SIG-M5 treated with dmso at 0.1 percent for 504 hours (cell line): ENCODE data around the gene ARHGAP21.

Experiments
- DNase-seq: peaks from one replicate; lab custom pipeline; 2025; ENCODE audit not compliant: unreplicated experiment; lab: John Stamatoyannopoulos, UW

The ARHGAP21 gene

DNA sequence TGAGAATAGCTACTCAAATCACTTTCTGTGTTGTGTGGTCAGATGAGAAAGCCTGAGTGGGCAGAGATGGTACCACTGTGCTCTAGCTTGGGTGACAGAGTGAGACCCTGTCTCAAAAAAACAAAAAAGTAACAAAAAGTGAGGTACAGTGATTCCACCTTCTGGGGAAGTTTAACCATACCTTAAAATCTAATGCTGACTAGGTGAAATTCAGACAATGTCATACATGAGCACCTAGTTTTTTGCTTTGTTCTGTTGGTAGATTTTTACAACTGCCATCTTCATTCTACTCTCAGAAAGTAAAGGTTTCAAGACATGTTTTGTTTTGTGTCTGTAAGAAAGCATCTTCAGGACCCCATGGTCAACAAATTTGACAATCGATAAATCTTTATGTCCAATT, 144.2 kb downstream of the ARHGAP21 start:
- DNase-seq, result no peak

DNA sequence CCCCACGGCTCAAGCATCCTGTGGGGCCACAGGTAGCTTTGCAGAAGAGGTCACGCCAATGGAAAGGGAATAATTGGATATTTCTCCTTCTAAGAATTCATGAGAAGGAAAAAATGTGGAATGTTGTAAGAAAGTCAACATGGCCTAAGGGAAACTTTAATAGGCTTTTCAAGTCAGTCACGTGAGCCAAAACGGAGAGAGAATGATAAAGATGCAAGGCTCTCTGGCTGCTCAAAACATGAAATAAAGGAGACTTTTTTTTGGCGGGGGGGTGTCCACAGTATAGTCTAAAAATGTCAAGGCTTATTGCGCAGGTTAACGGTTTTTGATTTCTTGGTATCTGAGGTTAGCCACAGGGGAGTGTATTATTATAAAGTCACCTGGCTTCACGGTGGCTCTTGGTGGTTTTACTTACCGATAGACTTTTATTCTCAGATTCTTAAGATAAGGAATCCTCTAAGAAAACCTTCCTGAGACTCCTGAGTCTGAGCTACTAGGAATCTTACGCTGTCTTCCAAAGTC, 148.1 kb downstream of the ARHGAP21 start:
- no peak for DNase-seq

DNA sequence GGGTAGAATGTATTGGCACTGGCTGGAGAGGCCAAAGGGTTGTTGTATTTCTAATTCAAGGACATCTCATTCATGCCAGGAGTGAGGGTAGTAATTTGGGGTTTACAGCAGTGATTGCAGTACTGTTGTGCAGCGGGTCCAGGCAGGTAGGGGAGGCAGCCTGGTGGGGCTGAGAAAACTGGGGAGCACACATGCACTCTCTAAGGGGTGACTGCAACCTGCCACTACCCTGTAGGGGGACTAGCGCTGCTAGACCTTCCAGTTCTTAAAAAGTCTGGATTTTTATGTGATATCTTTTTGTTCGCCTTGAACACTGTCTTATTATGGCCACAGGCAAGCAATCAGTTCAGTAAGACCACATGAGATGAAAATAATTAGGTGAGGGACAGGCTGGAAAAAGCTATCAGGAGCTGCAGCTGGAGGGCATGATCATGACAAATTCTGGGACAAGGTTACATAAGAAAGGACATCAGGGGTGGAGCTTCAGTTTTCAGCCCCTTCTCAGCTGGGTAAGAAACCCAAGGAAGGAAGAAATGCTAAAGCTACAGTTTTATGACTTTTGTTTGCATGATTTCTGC, 149.0 kb downstream of the ARHGAP21 start:
- DNase-seq, result no peak

DNA sequence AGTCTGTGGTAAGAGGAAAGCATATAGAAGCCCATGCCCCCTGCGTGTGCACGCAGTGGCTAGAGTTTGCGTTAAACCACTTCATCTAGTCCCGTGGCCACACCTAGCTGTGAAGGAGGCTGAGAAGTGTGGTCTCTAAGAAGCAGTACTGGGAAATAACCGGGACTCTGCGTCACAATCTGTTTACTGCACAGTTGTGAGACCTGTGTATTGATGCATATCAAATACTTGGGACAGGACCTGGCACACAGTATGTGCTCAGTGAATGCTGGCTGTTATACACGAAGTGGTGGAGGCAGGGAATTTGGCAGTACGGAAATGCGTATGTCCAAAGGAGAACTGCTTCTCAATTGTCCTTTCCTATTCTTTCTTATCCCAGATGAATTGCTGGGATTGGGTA, 149.5 kb downstream of the ARHGAP21 start:
- DNase-seq, result no peak

DNA sequence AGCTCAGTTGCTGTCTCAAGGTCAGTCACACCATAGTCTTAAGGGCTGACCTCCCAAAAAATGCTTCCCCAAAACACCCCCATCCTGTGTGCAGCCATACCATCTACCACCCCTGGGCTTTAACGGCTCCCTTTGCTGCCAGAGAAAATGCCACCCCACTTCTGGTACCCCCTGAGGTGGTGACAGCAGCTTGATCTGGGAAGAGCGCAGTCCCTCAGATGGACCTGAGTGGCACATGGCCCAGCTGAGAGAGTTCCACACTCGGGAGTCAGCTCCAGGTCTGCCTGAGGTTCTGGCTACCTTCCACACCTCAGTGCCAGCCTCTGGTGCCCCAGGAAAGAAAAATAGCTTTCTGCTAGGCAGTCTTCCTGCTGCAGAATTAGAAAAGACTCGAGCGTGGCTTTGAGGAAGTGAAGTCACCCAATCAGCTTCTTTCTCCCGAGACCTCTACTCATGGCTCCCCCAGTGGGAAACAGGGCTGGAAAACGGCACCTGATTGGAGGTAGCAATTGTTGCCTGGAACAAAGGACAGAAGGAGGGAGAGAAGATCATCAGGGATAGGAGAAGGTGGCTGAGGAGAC, 151.7 kb downstream of the ARHGAP21 start:
- DNase-seq, result no peak

DNA sequence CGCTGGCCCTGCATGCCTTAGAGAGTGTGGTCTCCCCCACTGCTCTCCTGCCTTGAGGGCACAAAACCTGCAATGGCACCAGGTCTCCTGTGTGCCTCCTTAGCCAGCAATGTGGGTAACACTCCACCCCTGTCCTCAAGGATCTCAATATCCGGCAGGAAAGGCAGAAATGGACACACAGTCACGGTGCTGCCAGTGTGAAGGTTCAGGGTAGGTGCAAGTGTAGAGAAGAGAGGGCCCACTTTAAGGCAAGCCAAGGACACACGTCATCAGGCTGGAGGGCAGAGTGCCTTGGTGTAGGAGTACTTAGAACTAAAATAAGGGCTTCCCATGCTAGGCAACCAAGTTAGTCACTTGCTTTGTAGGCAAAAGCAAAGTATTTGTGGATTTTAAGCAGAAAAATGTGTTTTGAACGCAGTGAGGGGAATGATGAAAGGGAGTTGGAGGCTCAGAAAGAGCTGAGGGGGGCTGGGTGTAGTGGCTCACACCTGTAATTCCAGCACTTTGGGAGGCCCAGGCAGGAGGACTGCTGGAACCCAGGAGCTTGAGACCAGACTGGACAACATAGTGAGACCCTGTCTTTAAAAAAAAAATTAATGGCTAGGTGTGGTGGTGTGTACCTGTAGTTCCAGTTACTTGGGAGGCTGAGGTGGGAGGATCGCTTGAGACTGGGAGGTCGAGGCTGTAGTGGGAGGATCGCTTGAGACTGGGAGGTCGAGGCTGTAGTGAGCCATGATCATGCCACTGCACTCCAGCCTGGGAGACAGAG, 152.8 kb downstream of the ARHGAP21 start:
- no peak for DNase-seq

DNA sequence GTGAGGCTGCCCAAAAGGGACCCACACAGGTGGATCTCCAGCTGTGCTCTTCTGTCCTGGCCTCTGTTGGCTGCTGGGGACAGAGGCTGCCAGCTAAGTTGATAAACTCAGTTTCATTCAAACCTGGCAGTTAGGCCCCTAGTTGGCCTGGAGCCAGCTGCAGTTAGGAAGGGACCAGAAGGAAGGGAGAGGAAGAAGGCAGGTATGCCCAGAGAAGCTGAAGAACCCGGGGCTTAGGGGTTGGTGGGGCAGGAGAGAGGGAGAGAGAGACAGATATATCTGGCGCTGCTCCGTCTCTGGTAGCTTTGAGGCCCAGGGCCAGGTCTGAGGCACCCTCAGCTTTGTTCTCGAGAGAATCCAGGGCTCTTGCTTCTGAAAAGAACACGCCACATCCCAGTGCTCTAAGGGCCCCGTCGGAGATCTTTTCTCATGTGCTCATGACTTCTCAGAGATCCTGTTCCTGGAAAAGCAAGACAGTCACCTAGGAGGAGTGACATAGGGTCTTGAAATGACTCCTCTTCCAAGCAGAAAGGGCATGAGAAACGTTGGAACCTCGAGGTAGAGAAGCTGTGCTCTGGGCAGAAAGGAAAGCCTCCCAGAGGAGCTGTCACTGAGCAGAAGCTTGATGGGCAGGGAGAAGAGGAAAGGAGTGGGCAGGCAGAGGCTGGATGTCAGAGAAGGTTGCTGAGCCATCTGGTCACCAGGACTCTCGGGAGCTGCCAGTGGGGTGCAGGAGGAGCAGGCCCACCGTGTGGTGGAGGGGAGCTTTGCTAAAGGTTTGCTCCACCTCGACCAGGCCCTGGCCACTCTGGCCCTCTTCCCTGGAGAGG, 153.6 kb downstream of the ARHGAP21 start:
- DNase-seq, result no peak

DNA sequence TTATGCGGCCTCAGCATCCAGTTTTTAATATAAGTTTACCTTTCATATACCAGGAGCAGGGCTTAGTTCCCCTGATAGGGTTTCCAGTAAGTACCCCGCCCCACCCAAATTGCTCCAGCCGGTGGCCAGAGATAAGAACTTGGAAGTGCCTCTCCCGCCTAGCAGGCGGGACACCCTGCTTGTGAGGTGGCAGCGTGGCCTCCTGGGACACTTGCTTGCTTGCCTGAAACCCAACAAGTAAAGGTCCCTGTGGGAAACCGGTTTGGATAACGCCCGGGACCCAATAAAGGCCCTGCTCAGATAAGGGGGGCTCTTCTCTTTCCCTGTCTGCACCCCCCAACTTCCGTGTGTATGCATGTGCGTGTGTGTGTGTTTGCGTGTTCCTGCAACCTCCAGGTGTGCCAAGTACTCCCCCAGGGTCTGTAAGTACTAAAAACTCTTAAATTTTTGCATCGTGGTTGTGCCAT, 154.3 kb downstream of the ARHGAP21 start:
- DNase-seq, result no peak

DNA sequence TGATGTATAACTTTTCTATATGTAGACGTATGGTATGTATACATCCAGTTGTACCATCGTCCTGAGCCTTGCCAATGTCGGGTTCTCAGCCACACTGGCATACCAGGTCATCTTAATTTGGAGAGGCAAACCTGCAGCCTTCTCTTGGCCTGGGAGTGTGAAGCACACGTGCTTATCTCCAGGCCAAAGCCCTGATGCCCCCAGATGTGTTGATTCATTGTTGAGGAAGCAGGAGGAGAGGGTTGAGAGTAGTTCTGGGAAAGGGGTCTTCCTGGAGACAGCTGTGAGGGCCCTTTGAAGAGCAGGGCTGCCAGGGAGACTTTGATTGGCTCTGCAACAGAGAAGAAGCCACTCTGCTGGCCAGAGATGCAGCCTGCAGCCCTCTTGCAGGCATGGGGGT, 155.6 kb downstream of the ARHGAP21 start:
- no peak for DNase-seq

DNA sequence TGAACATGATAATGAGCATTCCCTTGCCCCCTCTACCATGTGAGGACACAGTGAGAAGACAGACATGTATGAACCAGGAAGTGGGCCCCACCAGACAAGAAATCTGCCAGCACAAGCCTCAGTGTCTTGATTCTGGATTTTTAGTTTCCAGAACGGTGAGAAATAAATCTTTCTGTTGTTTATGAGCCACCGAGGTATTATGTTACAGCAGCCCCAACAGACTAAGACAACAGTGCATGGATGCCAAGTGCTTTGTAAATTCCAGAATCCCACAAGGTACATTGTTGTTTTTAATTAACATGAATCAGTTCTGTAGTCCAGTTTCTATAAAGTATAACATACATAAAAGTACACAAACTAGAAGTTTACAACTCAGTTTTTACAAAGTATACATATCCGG, 162.2 kb downstream of the ARHGAP21 start:
- DNase-seq, result no peak

DNA sequence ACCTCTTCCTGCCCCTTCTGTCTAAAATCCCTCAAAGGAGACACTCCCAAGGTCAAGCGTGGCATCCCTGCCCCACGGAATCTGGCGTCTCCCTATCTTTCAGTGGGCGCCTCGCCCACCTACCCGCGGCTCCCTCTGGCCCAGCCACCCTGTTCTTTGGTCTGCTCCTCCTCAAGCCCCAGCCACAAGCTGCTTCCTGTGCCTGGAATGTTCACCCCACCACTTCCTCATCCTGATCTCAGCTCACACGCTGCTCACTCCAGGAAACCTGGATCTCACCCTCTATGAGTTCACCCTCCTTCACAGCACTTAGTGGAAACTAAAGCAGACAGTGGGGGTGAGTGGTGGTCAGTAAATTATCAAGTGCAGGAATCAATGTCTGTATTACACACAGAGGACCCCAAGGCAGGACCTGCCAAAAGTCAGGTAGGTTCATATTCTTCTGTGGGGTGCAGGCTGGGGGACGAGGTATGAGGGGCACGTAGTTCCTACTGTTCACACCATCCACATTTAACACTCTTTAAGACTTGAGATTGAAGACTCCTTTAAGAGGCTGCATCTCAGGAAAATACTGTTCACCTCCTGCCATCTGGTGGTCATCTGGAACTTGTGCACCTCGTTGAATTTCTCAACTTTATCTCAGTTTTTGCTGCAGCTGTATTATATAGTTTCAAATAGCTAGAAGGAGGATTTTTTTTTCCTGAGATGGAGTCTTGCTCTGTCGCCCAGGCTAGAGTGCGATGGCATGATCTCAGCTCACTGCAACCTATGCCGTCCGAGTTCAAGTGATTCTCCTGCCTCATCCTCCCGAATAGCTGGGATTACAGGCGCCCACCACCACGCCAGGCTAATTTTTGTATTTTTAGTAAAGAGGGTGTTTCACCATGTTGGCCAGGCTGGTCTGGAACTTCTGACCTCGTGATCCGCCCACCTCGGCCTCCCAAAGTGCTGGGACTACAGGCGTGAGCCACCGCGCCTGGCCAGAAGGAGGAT, 166.6 kb downstream of the ARHGAP21 start:
- peak; percentile 48 for DNase-seq

DNA sequence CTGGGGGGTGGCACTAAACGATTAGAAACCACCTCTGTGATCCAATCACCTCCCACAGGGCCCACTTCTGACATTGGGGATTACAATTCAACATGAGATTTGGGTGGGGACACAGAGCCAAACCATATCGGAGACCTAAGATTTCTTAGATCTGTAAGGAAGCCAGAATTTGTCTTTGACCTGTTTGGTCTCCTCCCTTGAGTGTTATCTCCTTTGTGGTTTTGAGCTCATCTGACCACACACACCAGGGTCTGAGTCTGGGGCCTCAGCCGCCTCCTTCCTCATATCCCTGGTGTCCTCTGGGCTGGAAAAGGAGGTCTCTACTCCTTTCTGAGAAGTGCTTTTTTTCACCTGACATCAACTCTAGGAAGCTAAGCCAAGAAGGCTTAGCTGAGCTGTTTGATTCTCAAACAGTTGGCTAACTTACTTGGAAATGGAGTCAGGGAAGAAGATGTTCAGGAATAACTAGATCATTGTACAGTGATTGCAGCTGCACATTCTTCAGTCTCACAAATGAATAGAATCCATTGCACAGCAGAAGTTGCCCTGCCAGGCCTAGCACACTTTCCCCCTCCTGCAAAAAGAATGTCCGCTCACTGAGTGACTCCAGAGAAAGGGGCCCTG, 167.4 kb downstream of the ARHGAP21 start:
- no peak for DNase-seq

DNA sequence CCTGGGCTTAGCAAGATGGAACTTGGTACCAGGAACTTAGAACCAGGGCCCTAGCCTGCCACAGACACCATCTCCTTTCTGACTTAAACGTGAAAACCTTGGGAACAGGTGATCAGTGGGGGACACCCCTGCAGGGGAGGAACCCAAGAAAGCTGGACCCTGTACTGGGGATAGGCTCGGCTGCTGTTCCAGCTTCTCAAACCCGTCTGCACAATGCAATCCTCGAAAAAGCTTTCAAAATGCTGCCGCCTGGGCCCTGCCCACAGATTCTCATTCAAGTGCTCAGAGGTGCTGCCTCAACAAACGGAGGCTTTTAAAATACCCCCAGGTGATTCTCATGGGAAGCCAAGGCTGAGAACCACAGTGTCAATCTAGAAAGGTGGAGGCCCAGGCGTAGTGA, 169.7 kb downstream of the ARHGAP21 start:
- no peak for DNase-seq

DNA sequence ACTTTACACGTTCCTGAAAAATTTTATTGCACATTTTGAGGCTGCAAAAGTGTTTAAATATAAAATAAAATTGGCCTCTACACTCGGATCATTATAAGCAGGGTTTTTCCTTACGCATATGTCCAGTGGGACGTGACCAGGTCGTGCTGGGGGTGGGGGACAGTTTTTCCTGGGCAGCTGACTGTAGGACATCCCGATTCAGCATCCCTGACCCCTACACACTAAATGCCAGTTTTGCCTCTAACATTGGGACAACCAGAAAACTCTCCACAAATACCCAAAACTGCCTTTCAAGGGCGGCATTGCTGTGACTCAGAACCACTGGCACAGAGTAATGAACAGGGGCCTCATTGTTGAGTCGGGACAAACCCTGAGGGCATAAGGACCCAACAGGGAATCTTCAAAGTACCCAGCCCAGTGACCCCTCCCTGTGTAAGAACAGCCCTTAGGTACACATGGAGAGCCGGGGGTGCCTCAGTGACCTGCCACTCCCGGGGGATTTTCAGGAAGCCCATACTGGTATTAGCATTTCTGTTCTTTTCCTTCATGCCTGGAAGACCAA, 170.6 kb downstream of the ARHGAP21 start:
- no peak for DNase-seq

DNA sequence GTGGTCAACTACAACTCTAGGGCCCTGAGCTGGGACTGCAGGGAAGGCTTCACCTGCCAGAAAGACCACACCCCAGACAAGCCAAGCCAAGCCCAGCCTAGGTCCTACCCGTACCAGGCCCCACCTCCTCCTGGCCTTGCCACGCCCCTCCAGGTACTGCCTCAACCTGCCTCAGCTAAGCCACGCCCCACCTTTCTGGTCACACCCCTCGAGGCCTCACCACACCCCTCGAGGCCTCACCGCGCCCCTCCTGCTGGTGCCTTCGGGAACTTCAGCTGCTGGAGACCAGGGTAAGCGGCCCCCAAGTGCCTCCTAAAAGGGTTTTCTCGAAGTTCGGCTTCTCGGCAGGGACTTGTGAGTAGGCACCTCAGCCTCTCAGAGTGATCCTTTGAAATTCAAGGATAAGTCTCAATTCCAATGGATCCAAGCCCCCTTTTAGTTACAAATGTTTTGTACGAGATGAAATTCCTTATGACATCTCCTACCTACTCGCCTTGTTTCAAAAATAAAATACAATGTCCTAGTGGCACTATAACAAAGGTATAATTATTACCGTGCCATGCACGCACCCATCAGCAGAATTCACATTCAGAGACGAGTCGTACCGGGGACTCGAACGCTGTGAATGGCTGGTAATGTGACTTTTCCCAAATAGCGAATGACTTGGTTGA, 171.2 kb downstream of the ARHGAP21 start:
- DNase-seq, result peak; percentile 21

DNA sequence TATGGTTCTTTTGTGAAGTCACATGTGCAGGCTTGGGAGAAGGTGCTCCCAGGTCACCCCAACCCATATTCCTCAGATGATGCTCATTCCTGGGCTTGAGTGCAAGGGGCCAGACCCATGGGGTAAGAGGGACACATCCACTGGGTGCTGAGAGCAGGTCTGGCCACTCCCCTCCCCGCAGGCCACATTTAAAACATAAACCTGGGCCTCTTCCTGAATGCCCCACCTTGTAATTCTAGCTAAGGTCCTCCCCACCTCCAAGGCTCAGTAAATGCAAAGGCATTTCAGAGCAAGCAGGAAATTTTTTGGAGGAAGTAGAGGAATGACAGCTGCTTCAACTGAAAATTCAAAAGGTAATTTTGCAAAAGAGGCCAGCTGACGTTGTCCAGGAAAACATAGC, 172.5 kb downstream of the ARHGAP21 start:
- DNase-seq, result no peak

DNA sequence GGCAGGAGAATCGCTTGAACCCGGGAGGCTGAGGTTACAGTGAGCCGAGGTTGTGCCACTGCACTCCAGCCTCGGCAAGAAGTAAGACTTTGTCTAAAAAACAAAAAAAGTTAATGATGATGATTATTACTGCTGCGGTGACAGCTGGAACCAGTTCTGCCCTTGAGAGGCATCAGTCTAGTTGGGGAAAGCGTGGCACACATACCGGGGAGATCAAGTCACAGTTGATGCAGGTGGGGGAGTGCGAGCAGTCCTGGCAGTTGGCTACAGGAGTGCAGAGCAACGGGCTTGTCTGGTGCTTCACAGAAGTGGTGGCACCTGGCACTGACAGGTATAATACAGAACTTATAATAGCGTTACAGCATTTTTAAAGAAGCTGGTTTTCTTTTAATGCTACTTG, 173.0 kb downstream of the ARHGAP21 start:
- no peak for DNase-seq

DNA sequence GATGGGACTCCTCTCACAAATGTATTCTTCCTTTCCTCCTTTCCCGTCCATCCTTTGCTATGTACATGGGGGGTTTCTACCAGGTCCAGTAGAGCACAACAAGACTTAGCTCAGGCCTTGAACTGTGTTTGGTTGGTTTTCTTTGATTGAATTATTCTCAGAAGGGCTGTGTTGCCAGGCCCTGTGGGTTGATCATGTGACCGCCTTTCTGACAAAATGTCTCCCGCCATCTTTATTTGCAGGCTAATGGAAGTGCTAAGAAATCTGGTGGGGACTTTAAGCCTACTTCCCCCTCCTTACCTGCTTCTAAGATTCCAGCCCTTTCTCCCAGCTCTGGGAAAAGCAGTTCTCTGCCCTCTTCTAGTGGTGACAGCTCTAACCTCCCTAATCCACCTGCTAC, 178.1 kb downstream of the ARHGAP21 start:
- DNase-seq, result no peak

DNA sequence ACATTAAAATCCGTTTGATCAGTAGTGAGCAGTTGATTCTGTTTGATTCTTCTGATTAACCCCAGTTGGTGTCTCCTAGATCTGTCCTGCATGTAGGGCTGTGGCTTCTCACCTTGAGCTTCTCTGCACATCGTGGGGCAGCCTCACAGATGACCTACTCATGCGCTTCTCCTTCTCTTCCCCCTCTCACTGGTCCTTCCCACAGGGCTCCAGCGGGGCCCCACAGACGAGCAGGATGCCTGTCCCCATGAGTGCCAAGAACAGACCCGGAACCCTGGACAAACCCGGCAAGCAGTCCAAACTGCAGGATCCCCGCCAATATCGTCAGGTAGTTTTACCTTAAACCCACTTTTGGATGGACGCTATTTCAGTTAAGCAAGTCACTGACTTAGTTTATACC, 178.9 kb downstream of the ARHGAP21 start:
- no peak for DNase-seq
